ENCODE measurements around the gene OTUD3.
"Not testable (repeated sequence)": the region's sequence is repeated elsewhere in the genome, so short reads cannot be mapped to it uniquely, and the experiment has no call there.

Gene OTUD3

DNA sequence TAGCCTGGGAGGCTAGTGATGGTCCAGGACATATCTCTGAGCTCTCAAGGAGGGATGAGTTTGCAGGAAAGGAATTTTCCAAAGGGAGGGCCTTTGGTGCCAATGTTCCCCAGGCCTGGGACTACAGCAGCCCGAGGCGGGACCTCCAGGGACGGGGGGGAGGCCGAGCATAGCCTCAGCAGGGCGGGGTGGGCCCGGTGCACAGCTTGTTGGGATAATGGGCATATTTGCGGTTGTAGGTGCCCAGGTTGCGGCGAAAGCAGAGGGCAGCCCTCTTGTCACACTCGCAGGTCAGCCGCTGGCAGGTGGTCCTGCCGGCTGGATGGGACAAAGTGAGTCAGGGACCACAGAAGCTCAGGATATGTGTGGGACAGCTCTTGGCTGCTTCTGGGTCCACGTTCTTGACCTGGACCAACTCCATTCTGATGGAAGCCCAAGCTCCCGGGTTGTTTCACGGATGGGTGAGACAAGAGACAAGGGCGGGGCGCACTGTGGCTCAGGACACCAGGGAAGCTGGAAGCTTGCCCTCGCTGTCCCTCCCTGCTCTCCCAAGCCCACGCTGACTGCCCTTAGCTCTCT lies 38.0 kb downstream of the OTUD3 start:
- DNase-seq = no peak

DNA sequence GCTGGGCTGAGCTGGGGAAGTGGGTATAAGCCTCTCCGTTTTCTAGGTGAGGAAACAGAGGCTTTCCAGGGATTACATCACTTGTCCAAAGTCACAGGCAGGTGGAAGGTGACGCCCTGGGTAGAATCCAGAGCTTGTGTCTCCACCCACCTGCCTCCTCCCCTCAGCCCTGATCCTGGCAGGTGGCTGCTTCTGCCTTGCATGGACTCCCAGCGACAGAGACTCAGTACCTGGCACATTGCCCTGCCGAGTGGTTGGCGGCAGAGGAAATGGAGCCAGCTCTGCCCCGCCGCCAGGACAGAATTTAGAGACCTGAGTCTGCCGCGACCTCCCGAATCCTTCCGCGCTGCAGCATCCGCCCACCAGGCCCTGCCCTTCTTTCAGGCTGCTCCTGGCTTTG lies 39.1 kb downstream of the OTUD3 start:
- DNase-seq = no peak

DNA sequence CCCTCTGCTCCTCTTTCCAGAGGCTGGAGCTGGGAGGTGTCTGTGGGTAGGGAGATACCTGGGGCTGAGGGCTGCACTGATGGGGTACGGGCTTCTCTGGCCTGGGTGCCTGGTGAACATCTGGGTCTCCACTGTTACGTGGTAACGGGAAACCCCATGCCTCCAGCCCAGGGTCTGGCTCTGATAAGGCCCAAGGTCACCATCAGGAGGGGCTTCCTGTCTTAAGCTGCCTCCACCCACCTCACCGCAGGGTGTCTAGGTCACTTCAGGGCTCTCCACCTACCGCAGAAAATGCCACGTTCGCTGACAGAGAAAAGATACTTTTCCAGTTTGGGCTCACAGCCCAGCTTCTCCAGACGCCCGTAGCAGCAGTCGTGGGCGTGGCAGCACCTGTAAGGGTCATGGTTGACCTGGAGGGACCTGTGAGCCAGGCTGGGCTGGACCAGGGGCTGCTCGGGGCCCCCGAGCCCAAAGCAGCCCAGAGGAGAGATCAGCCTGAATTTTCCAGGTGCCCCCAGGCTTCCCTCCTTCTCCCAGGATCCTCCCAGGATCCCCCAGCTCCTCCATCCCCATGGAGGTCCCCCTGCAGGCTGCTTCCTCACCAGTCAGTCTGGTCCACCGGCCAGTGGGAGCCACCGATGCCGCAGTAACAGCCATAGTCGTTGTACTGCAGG lies 40.0 kb downstream of the OTUD3 start:
- no peak for DNase-seq

DNA sequence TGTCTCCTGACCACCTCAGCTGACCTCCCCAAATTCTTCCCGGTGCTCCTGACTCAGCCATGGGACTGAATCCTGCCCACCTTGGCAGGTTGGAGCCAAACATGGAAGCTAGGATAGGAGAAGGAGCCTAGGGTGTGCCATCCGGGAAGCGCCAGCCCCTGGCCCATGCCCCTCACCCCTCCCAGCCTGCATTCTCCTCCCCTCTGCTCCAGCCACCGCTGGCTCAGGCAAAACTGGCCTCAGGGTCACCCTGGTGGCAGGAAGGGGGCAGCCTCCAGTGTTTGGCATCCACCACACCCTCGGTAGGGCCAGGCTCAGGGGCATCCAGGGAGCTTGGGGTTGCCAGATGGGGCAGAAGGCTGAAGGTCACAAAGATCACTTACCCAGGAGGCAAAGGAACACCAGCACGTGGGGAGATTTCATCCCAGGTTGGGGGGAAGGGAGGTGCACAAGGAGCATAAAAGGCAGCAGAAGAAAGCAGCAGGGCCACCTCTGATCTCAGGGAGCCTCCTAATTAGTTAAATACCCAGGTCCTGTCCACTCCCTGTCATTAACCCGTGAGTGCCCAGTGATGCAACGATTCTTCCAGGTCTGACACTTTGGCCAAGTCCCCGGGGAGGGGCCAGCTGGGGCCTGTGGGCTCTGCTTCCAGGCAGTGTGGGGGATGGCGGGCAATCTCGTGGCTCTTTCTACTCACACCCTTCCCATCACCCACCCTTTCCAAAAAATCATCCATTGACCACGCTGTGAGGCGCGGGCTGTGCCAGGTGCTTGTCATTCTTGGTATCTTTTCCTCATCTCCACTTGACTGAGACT lies 41.1 kb downstream of the OTUD3 start, which contains the start of gene PLA2G2E:
Gene PLA2G2E (minus strand): TSS at position 481 of the 816 bp plus-strand sequence. CDS start 58 bp downstream, at position 423.
- DNase-seq = no peak

DNA sequence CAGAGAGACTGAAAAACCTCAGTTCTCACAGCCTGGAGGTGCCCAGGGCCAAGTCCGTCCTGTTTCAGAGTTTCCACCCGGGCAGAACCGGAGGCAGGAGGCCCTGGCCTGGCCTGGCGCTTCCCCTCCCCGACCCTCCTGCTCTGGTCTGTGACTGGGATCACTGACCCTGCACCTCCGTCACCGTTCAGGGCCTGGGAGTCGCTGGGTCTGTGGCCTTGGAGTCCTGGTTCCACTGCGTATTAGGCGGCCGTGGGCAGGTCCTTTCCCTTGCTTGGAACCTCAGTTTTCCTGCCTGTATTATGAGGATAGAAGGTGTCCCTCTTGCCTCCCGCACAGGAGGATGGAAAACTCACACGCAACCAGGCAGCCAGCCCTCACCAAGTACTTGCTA lies 41.8 kb downstream of the OTUD3 start:
- DNase-seq = no peak

DNA sequence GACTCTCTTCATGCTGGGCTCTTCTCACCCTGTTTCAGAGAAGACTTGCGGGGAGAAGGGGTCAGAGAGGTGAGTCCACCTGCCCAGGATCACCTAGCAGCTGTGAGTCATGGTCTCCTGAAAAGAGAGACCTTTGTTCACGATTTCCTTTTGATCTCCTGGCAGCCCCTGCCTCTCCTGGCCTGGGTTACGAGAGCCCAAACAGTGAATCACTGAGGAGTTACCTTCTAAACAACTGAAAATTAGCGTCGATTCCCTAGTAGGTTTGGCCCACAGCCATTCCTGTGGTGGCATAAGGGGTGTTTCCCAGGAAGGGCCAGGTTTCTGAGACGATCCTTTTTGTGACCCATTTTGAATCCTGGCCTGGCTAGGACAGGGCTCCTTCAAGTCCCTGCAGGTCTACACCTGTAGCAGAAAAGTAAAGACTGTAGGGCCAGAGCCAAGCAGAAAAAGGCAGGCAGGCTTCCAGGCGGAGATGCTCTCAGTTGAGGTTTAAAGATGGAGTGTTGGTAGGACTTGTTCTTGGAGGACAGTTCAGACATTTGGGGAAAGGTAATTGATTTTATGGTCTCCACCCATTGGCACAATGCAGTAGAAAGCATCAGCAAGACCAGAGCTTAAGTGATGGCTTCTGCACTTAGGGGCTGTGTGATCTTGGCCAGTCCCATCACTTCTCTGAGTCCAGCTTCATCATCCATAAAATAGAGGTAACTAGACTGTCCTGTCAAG lies 43.3 kb downstream of the OTUD3 start:
- no peak for DNase-seq

DNA sequence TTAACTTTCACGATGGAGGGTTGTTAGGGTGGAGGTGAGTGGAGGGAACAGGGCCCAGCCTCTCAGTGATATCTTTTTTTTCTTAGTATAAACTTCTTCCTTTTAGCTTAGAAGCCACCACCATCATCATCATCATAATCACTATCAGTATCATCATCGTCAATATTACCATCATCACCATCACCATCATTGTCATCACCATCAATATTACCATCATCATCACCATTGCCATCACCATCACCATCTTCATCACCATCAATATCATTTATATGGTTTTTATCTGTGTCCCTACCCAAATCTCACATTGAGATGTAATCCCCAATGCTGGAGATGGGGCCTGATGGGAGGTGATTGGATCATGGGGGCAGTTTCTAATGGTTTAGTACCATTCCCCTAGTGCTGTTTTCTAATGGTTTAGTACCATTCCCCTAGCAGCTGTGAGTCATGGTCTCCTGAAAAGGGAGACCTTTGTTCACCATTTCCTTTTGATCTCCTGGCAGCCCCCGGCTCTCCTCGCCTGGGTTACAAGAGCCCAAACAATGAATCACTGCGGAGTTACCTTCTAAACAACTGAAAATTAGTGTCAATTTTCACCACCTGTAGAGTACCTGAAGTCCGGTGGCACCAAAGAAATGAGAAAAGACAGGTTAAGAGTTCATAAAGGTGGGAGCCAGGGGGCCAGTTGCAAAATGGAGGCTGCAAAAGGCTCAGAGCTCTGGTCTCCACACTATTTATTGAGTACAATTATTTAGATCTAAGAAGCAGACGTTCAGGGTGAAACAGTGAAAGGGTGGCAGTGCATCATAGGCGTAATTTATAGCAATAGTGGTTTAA lies 44.3 kb downstream of the OTUD3 start:
- DNase-seq = no peak

DNA sequence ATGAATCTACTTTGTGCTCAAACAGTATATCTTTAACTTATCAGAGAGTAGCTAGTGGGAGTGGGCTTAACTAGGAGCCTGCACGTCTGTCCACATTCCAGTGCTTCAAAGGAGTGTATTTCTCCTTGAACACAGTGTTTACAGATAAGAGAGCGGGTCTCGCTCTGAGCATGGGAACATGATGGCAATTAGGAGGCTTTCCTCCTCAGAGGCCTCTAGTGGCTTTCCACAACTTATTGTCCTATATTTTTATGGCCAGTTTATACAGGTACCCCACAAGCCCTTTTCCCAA lies 44.9 kb downstream of the OTUD3 start:
- not testable (repeated sequence) for DNase-seq

DNA sequence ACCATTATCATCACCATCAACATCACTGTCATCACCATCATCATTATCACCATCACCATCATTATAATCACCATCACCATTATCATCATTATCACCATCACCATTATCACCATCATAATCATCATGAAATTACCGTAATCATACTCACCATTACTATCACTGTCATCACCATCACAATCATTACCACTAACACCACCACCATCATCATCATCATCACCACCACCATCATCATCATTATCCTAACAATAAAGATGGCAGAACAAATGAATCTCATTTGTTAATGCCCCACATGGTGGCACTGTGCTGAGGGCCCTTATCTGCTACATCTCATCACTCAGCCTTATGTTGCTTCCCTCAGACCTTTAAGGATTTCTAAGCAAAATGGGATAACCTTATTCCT lies 50.7 kb downstream of the OTUD3 start:
- DNase-seq = no peak

DNA sequence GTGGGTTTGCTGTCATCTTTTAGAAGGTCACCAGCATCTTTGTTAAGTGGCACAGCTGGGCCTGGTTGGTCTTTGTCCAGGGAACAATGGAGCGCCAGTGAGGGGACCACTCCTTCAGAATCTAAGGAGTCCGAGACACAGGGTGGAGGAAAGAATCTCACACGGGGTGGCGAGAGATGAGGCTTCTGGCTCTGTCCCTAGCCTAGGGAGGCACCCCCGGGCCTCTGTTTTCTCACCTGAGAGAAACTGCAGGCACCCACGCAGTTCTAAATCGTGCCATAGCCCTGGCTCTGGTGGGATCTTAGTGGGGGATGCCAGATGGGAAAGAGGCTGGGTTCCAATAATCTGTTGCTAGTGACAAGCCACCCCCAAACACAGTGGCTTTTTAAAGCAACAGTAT lies 52.1 kb downstream of the OTUD3 start:
- DNase-seq = no peak

DNA sequence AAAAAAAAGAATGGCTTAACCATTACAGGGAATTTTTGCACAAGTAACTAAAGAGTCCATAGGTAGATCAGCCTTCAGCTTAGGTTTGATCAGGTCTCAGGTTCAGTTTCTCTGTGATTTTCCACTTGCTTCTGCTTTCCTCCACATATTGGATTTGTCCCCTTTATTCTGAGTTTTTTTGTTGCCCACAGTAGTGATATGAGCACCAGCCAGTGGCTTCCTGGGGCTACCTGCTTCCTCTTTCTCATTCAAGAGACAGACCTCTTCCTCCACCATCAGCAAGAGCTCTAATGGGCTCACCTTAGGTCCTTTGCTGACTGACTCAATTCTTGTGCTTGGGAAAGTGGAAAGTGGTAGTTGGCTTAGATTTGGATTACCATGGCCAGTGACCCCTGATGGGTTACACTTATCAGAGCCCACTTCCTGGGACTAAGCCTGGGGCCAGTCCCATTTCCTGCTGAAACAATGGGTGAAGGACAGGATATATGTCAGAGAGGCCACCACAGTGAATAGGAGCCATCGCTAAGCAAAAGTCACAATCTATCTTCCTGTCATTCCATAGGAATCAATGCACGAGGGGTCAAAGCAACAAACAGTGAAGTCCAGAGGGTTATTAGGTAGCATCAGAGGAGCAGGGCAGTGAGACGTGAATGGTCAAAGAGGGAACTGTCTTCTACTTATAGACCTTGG lies 54.0 kb downstream of the OTUD3 start:
- DNase-seq = no peak

DNA sequence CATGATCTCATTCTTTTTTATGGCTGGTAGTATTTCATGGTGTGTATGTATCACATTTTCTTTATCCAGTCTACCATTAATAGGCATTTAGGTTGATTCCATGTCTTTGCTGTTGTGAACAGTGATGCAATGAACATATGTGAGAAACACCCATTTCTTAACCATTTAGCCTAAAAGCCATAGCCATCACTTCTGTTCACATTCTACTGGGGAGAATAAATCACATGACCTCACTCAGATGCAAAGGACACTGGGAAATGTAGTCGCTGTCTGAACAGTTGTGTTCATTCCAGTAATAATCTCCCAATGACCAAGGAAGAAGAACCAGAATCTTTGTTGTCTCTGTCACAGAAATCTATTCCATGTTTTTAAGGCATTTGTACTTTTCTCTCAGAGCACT lies 56.3 kb downstream of the OTUD3 start:
- no peak for DNase-seq

DNA sequence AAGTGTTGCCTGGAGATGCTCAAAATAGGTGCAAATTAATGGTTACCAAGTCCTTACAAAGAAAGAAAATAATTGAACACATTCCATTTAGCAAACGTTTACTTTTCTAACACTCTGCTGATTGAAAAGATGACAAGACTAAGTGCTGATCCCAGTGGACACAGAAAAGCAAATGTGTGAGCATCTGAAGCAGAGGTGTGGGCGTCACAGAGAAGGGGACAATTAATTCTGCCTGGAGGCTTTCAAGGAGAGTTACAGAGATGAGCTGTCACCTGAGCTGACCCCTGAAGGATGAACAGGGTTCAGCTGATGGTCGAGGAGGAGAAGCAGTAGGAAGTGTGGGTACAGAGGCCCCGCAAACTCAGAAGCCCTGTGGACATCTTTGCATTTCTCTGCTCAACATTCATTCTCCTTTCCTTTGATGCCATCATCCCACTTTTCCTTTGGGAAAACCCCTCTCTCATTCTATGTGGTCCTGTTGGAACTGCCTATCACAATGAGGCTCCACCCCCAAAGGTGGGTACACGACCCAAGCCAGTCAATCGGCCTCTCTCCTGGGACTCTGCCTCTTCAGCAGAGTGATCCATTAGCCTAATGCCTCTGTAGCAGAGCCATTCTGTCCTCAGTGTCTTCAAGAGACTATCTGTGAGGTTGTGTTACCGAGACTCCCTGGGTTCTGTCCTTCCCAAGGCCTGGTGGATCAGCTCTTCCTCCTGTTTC lies 58.5 kb downstream of the OTUD3 start:
- DNase-seq = no peak

DNA sequence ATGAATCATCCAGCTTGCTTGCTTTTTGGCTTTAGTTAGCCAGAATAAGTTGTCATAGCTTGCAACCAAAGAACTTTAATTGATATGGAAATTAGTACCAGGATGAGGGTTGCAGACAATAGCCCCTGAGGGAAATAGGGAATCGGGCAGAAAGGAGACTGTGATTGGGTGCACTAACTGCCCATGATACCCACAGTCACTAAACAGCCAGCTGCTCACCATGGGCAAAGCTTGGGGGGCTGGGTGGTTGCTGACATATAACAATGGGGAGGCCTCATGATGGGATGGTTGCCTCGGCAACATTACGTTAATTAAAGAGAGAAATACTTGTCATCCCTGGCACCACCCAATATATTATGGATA lies 59.0 kb downstream of the OTUD3 start:
- DNase-seq = no peak

DNA sequence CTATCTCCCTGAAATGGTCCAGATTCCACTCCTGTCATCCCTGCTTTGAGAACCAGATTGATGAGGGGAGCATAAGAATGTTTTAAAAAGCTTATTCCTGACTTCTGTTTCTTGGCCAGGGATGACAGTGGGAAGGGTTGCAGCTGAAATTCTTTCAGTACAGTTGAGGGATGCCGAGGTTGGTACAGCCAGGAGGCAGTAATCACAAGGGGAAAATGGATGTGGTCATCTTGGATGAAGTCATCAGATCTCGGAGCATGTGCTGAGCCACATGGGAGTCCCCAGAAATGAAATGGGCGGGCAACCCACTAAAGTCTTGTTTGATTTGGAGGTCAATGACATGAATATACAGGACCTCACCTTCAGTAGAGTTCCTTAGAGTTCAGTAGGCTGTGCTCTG lies 59.9 kb downstream of the OTUD3 start:
- DNase-seq = no peak

DNA sequence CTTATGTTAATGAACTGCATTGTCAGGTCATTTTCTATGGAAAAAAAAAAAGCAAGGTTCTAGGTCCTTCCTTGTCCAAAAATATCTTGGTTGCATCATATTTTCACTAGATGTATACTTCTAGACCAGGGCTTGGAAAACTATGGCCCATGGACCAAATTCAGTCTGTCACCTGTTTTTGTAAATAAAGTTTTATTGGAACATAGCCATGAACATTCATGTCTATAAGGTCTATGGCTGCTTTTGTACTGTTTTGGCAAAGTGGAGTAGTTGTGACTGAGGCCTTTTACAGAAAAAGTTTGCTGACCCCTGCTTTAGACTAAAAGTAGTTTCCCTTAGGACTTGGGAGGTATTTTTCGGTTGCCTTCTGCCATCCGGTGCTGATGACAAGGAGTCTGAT lies 60.5 kb downstream of the OTUD3 start:
- DNase-seq = no peak

DNA sequence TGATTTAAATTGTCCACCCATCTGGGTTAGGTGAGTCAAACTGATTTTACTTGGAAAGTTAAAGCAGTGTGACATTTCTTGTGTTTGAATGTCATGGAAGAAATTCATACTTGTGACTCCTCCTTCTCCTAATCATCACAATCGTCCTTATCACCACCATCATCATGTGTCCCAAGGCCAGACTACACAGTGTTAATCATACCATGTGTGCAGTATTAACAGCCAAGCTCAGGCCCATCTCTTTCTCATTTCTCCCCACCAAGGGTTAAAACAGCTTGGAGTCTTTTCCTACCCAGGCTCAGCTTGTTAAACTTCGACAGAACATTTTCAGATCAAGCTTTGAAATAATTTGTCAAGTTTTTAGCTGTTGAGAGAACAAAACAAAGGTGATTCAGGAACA lies 63.7 kb downstream of the OTUD3 start:
- DNase-seq = no peak

DNA sequence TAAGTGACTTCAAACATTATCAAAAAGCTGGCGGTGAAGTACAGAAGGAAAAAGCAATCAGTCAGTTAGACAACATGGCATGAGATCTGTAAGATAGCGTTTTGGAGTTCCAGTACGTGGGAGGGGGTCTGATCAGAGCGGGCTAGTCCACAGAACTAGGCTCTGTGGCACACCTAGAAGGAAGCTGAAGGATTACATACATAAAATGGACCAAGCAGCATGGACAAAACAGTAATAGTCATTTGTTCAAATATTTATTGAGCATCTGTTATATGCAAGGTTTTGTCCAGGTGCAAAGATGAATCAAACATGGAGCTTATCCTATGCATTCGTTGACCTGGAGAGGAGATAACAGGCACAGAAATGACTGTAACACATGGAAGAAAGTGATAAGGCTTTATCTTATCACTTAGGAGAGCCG lies 64.1 kb downstream of the OTUD3 start:
- no peak for DNase-seq

DNA sequence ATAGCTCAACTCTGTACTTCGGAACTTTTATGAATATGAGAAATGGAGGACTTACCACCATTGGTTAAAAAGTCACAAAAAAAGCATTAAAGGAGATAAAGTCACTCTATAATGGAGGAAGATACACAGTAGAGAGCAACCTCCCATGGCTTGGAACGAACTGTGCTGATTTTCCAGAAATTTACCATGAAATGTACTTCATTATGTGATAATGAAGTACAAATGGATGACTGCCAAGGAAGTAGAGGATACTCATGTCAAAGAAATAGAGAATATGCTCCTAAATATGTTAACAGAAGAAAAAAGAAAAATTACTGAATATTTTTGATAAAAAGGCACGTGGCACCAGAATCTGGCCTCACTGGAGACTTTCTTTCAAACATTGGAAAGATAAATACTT lies 64.8 kb downstream of the OTUD3 start:
- no peak for DNase-seq

DNA sequence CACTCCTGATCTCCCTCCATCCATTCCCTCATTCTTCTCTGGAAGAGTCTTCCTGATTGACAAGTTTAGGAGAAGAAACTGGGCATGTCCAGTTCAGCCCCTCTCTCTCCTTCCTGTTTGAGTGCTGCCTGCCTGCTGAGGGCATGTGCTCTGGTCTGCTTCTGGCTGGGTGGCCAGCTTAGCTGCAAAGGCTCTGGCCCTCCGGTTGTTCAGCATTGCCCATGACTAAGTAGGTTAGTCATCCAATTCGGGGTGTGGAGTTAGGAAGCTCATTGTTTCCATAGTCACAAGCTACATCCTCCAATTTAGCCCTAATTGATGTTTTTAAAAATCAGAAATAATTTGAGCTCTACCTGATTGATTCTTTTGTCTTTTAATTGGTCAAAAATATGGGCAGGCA lies 66.8 kb downstream of the OTUD3 start:
- DNase-seq = no peak

DNA sequence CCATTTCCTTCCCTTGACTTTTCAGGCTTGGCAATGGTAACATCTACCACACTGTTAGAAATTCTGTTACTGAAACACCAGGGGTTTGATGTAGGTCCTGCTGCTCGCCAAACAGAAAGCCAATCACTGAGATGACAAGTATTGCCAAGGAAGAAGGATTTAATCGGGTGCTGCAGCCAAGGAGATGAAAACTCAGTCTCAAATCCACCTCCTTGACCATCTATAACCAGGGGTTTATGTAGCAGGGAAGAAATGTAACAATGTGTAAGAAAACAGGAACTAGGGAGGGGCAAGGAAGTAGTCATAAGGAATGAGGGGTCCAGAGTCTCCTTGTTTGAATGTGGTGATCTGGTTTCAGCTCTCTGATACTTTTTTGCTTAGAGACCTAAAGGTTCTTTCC lies 71.9 kb downstream of the OTUD3 start:
- no peak for DNase-seq

Measured in suppressor macrophage (primary cell).